Measurements from ENCODE around the gene KCNJ8. TPM values are rescaled to one million over a fixed set of nuclear protein-coding genes. Genes with fewer than 3 reads are reported as not detected.
"Not testable (repeated sequence)": the region's sequence is repeated elsewhere in the genome, so short reads cannot be mapped to it uniquely, and the experiment has no call there.

Gene KCNJ8
- polyA plus RNA-seq (ENCODE audit: insufficient read length), result 35.0 TPM

DNA sequence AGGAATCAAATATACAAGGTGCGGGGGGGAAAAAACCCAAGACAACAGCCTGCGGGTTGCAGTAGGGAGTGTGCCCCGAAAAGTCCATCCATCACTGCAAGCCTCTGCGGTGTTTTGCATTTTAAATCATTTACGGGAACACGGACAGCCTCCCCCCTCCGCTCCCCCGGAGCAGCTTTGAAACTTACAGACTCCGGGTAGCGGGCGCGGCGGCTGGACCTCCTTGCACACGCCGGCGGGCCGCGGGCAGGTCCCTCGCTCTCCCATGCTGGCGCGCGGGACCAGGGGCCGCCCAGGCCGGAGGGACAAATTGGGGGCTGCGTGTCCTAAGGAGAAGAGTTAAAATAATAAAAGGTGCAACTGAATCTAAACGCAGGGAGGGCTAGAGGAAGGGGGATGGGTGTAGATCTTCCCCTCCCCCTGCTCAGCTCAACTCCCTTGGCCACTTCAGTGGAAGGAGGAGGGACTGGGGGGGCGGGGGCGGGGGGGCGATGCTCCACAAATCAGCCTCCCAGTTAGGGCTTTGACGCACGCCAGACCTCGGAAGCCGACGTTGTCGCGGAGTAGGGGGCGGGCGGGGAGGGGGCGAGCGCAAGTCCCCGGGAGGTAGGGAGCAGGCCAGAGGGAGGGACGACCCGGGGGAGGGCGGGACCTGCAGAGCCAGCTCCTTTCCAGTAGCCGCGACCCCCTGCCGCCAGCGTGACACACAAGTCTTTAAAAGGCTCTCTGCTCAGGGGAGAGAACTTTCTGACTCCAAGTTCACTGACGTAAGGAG lies at the start of gene KCNJ8:
Gene KCNJ8 (minus strand): TSS at position 349 of the 775 bp plus-strand sequence. CDS start 1,090 bp downstream, outside the sequence.
- DNase-seq (ENCODE audit: low read depth), result no peak

DNA sequence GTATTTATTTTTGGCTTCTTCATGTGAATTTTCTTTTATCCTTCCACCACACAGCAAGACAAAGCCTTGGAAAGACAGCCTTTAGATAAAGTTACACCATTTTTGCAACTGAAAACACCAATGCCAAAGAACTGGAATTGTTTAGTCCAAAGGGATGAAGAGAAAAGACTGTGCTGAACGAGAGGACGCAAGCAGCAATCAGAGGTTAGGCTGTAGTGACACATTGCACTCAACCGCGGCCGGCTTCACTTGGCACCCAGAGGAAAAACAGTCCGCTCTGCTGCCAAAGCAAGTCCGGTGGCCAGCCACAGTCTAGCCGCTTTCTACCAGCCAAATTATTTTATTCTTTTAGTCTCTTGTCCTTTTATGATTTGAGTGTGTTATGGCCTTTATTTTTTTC lies 49.1 kb upstream of the KCNJ8 start:
- DNase-seq (ENCODE audit: low read depth), result no peak

GRCh38 chr12:21819678-21820077 lies 45.2 kb upstream of the KCNJ8 start:
- no peak for DNase-seq (ENCODE audit: low read depth)

DNA sequence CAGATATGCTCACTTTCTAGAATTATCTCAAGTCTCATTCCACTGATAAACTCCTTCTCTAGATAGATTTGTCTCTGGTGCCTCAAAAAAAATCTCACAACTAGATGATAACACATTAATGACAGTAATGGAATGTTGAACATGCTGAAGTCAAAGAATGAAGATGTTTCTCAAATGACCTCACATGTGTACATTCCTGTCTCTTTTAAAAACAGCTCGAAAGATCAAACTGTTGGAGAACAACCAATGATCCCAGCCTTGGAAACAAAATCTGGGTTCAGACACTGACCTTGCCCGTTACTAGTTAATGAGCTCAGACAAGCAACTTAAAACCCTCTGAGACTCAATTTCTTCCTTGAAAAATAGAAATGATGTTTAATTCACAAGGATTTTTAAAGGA lies 44.7 kb upstream of the KCNJ8 start:
- DNase-seq (ENCODE audit: low read depth), result no peak

DNA sequence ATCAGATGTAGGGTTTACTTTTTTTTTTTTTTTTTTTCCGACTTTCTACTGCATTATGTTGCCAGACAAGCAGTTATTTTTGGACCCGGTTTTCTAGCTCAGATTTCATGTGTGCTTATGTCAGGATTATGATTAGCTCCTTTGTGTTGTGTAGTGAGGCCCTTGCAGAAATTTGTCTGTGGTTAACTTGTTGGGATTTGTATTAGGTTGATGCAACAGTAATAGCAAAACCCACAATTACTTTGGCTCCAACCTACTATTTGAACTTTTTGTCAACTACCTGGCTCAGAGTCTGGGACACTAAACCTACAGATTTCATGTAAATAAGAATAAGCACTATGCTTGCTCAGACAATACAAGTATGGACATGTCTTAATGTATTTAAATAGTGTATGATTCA lies 44.1 kb upstream of the KCNJ8 start:
- no peak for DNase-seq (ENCODE audit: low read depth)

DNA sequence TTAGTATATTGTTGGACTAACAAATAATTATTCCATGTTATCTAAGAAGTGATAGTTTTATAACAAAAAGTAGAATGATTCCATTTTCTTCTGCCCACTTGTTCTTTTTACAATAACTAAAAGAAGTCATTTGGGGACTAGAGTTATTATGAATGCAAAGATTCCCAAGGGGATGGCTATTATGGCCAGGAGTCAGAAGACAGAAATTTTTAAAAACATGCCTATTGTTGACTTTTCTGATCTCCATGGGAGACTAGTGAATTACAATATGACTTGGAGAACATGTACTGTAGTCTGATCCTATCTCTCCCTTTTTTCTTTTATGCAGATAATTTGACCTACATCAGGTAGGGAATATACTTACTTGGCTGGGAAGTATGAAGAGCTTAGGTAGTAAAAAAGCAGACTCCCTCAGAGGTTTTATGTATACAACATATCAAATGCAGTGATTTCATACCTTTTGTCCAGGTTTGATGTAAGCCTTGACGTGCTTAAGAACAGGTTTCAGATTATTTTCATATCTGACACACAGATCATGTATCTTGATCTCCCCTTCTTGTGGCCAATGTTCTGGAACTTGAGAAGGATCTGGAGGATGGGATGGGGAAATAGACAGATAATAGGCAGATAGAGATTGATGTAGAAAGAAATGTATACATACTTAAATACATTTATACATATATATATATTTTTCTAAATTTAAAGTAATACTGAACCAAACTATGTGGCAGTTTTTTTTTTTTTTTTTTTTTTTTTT lies 41.0 kb upstream of the KCNJ8 start:
- no peak for DNase-seq (ENCODE audit: low read depth)

- DNase-seq (ENCODE audit: low read depth), result no peak
Measured at GRCh38 chr12:21814814-21815213, 40.3 kb upstream of the KCNJ8 start.

DNA sequence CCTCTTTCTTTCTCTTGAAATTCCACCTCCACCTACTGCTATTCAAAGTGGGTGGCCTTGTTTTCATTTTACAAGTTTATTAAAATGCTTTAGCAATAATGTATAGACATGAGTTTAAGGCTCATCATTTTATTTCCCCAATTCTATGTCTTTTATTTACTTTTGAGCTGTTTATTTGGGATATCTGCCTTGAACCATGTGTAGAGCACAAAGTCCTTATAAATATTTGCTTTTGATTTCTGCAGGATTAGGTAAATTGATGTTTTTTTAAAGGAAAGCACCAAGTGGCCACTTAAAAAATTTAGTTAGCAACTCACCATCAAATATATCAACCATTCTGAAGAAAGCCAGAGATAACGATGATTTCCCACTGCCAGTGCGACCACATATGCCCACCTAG lies 39.8 kb upstream of the KCNJ8 start:
- no peak for DNase-seq (ENCODE audit: low read depth)

DNA sequence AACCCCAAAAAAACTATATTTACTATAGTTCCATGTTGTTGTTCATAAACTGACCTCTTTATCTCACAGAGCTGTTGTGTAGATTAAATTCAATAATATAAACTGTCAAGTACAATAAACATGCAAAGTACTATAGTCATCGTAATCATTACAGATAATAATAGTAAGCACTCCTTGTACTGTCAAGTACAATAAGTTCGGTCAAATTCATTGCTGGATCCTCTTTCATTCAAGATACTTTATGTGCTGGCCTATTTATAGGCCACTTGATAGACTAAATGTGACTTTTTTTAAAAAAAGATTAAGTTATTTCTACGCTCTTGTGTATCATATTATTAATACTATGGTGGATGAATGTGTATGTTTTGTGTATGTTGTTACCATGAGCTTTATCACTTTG lies 39.2 kb upstream of the KCNJ8 start:
- DNase-seq (ENCODE audit: low read depth), result no peak

- DNase-seq (ENCODE audit: low read depth), result no peak
Measured at GRCh38 chr12:21813125-21813524, 38.6 kb upstream of the KCNJ8 start.

- DNase-seq (ENCODE audit: low read depth), result not testable (repeated sequence)
Measured at GRCh38 chr12:21812340-21812739, 37.8 kb upstream of the KCNJ8 start.

DNA sequence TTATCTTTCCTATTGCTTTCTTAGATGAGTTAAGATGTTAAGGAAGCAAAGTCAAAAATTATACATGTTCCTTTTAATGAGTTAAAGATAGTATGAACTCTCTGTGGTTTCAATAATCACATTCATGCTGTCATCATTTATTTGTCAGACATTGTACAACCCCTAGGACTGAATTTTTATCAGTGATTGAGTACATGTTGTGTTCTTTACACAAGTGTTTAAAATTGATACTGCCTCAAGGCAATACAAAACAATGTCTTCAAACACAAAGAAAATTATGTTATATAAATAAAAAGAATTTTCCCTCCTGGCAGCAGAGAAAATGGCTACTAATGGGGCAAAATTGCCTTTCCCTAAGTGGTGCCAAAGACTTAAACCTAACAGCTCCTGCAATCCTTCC lies 34.6 kb upstream of the KCNJ8 start:
- DNase-seq (ENCODE audit: low read depth), result no peak

DNA sequence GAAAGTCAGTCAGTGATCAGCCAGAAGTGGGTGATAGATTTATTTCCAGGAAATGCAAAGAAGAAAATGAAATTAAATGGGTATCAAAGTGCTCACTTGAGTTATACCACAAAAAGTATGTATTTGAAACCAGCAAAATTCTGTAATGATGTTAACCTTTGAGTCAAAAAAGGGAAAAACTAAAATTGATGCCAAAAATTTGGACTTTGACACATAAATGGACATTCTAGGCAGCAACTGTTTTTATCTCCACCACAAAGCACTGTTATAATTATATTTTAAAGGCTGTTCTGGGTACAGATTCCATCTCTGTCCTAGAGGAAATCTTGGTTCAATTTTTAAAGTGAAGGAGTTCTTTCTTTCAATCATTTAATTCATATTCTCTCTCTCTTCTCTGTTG lies 31.7 kb upstream of the KCNJ8 start:
- no peak for DNase-seq (ENCODE audit: low read depth)

- no peak for DNase-seq (ENCODE audit: low read depth)
Measured at GRCh38 chr12:21801522-21802288, 27.2 kb upstream of the KCNJ8 start.

DNA sequence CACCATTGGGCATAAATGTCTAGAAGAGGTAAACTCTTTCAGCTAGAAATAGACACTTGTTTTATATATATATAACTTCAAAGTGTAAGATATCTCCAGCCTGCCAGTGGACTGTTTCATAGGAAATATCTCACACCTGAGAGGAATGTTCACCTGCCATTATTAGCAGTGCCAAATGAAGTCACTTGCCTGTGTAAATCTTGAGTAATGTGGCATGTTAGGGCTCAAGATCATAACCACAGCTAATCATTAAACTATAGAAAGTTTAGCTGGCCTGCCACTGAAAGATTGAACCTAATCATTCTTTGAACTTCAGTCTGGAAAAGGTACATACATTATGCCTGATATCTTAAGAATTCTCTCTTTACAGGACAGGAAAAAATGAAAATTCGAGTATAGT lies 25.5 kb upstream of the KCNJ8 start:
- DNase-seq (ENCODE audit: low read depth), result no peak

- no peak for DNase-seq (ENCODE audit: low read depth)
Measured at GRCh38 chr12:21797539-21797938, 23.0 kb upstream of the KCNJ8 start.

GRCh38 chr12:21795648-21796328 lies 21.3 kb upstream of the KCNJ8 start:
- no peak for DNase-seq (ENCODE audit: low read depth)

DNA sequence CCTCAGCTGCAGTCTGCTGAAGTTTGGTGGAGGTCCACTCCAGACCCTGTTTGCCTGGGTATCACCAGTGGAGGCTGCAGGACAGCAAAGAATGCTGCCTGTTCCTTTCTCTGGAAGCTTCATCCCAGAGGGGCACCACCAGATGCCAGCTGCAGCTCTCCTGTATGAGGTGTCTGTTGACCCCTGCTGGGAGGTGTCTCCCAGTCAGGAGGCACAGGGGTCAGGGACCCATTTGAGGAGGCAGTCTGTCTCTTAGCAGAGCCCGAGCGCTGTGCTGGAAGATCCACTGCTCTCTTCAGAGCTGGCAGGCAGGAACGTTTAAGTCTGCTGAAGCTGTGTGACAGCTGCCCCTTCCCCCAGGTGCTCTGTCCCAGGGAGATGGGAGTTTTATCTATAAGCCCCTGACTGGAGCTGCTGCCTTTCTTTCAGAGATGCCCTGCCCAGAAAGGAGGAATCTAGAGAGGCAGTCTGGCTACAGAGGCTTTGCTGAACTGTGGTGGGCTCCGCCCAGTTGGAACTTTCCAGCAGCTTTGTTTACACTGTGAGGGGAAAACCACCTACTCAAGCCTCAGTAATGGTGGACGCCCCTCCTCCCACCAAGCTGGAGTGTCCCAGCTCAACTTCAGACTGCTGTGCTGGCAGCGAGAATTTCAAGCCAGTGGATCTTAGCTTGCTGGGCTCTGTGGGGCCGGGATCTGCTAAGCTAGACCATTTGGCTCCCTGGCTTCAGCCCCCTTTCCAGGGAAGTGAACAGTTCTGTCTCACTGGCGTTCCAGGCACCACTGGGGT lies 20.5 kb upstream of the KCNJ8 start:
- DNase-seq (ENCODE audit: low read depth), result not testable (repeated sequence)

DNA sequence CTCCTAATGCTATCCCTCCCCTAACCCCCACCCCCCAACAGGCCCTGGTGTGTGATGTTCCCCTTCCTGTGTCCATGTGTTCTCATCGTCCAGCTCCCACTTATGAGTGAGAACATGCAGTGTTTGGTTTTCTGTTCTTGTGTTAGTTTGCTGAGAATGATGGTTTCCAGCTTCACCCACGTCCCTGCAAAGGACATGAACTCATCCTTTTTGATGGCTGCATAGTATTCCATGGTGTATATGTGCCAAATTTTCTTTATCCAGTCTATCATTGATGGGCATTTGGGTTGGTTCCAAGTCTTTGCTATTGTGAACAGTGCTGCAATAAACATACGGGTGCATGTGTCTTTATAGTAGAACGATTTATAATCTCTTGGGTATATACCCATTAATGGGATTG lies 15.2 kb upstream of the KCNJ8 start:
- DNase-seq (ENCODE audit: low read depth), result not testable (repeated sequence)

DNA sequence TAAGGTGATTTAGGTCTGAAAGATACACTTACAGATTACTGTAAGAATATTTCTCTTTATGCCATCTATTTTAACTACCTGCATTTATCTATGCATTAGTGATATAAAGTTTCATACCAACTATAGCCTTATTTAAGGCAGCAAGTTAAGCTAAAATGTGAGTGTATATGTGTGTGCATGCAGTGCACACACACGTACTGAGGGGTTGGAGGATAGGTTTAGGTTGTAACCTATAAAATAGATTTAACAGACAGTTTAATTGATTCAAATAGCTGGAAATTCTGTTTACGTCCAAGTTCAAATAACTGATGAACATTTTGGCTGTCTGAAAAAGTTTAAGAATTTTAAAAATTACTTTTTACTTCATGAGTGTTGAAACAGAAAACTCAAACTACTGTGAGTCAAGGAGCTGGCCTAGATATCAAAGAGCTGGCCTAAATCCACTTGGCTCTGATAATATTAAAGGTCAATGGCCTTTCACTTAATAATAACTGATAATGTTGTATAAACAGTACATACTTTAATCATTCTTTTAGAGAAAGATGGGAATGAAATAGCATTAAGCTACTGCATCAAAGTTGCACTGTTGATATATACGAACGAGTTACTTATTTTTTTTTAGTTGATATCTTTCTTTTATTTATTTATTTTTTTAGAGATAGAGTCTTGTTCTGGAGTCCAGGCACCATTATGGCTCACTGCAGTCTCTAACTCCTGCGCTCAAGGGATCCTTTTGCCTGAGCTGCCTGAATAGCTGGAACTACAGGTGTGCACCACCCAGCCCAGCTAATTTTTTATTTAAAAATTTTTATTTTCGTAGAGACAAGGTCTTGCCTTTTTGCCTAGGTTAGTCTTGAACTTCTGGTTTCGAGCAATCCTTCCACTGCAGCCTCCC lies 13.8 kb upstream of the KCNJ8 start:
- no peak for DNase-seq (ENCODE audit: low read depth)
